ENCODE measurements around the gene SNX27. TPM values are rescaled to one million over a fixed set of nuclear protein-coding genes. Genes with fewer than 3 reads are reported as not detected.
"Not testable (repeated sequence)": the region's sequence is repeated elsewhere in the genome, so short reads cannot be mapped to it uniquely, and the experiment has no call there.

Gene SNX27
- total and polyA plus RNA-seq, 2 donors (not counting 3 experiments of a cell fraction or from before 2014, with no cell fraction given): 8.1 to 24.9 TPM

DNA sequence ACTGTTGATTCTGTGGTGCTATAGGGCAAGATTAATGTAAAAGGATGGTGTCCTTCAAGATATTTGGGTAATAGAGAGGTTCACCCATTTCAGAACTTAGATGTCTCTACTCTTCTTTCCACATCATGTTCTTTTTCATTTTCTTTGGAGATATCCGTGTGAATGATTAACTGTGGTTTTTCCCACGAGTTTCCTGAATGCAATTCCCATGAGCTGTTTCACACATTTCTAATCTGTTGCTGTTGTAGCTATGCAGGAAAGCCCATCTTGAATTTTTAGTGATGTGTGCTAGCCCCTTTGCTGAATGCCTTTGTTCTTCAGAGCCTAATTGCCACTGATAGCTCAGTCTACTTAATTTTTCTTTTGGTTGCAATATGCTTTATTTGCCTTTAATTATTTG, 27.6 kb downstream of the SNX27 start:
- H3K9ac ChIP-seq (replicated peaks; ENCODE audit: extremely low read depth, insufficient read depth, low read length): no peak overlapping the region
- dilution Hi-C loops (cut with MboI; ENCODE audit: extremely low pct_ligation_motif_present, low sequenced_read_pairs) (no loop called here), intact Hi-C loops (cut with micrococcal nuclease) (no loop called here)
- H3K79me2 ChIP-seq (ENCODE audit: control insufficient read depth, insufficient read depth, low read length): no peaks in the 10 kb centered on the region
- no peak overlapping the region for H3K4me3 ChIP-seq (replicated peaks in 1 of 3; ENCODE audit: insufficient read depth in 1 of 3, low read depth in 1 of 3, low read length in 3 of 3)
- FAIRE-seq (no peak), DNase-seq (ENCODE audit: low read depth, low spot score) (peak; percentile 21)
- no peaks in the 10 kb centered on the region for H3K27me3 ChIP-seq (ENCODE audit: control insufficient read depth in 2 of 2, insufficient read depth in 2 of 2, low read length in 2 of 2)
- BruUV-seq (replicated peaks): no TSS peak
- no peaks in the 10 kb centered on the region for H3K9me3 ChIP-seq (replicated peaks; ENCODE audit: control insufficient read depth, insufficient read depth, low read length)
- H3K4me1 ChIP-seq (ENCODE audit: control insufficient read depth, extremely low read depth, insufficient read depth, low read length): no peaks in the 10 kb centered on the region
- no peaks in the 10 kb centered on the region for H3K9me1 ChIP-seq (replicated peaks; ENCODE audit: control insufficient read depth, extremely low read depth, insufficient read depth, low read length)
- no peaks in the 10 kb centered on the region for H3K36me3 ChIP-seq (ENCODE audit: control insufficient read depth in 2 of 2, extremely low read depth in 1 of 2, insufficient read depth in 2 of 2, low read length in 2 of 2)
- H3K4me2 ChIP-seq (ENCODE audit: insufficient read depth, low read length): no peak overlapping the region
- no peak for TF ChIP-seq POLR2A (IDR thresholded peaks at IDR 0.05; ENCODE audit: low read depth, low read length)
- H3K27ac ChIP-seq (ENCODE audit: insufficient read depth, low read depth, low read length): no peak overlapping the region
- no peak overlapping the region for H2AFZ ChIP-seq (ENCODE audit: low read depth, low read length)
- ChIA-PET CTCF (interaction anchor here (0.8 to 1.2 kb wide), 3 partner anchors 11 to 95 kb away, joined by 3 to 4 read pairs (median 3); no protein-coding TSS in a partner anchor), POLR2A (no interaction called here)
- H4K20me1 ChIP-seq (replicated peaks; ENCODE audit: control insufficient read depth, extremely low read depth, insufficient read depth, low read length): no peaks in the 10 kb centered on the region

DNA sequence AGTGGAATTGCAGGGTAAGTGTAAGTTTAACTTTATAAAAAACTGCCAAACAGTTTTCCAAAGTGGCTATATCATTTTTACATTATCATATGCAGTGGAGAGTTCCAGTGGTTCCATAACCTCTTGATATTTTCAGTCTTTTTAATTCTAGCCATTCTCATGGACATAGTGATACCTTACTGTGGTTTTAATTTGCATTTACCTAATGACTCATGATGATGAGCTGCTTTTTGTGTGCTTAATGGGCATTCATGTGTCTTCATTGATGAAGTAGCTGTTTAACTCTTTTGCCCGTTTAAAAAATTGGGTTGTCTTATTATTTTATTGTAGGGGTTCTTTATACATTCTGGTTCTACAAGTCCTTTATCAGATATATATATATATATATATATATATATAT, 29.4 kb downstream of the SNX27 start:
- BruUV-seq (replicated peaks): no TSS peak
- no peaks in the 10 kb centered on the region for H3K9me1 ChIP-seq (replicated peaks; ENCODE audit: control insufficient read depth, extremely low read depth, insufficient read depth, low read length)
- H2AFZ ChIP-seq (ENCODE audit: low read depth, low read length): no peak overlapping the region
- intact Hi-C loops (cut with micrococcal nuclease): no loop called here
- H3K27ac ChIP-seq (ENCODE audit: insufficient read depth, low read depth, low read length): no peak overlapping the region
- TF ChIP-seq, protein P1, sequence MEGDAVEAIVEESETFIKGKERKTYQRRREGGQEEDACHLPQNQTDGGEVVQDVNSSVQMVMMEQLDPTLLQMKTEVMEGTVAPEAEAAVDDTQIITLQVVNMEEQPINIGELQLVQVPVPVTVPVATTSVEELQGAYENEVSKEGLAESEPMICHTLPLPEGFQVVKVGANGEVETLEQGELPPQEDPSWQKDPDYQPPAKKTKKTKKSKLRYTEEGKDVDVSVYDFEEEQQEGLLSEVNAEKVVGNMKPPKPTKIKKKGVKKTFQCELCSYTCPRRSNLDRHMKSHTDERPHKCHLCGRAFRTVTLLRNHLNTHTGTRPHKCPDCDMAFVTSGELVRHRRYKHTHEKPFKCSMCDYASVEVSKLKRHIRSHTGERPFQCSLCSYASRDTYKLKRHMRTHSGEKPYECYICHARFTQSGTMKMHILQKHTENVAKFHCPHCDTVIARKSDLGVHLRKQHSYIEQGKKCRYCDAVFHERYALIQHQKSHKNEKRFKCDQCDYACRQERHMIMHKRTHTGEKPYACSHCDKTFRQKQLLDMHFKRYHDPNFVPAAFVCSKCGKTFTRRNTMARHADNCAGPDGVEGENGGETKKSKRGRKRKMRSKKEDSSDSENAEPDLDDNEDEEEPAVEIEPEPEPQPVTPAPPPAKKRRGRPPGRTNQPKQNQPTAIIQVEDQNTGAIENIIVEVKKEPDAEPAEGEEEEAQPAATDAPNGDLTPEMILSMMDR (IDR thresholded peaks at IDR 0.05; ENCODE audit: extremely low read depth in 1 of 2, insufficient read depth in 1 of 2, low read depth in 1 of 2, low read length in 2 of 2): no peak
- no peak for TF ChIP-seq JUN (IDR thresholded peaks at IDR 0.05; ENCODE audit: borderline replicate concordance, insufficient read depth, insufficient read length, low read depth)
- no peak for TF ChIP-seq POLR2A (IDR thresholded peaks at IDR 0.05; ENCODE audit: low read depth, low read length)
- TF ChIP-seq FOS (IDR thresholded peaks at IDR 0.05; ENCODE audit: borderline replicate concordance, insufficient read depth, low read length): no peak
- no peak for TF ChIP-seq EZH2 (IDR thresholded peaks at IDR 0.05; ENCODE audit: borderline replicate concordance, low read depth, low read length, severe bottlenecking)
- no peak for TF ChIP-seq POLR2AphosphoS5 (IDR thresholded peaks at IDR 0.05; ENCODE audit: insufficient read depth, low read depth, low read length)
- H3K4me2 ChIP-seq (ENCODE audit: insufficient read depth, low read length): no peak overlapping the region
- H3K4me3 ChIP-seq (replicated peaks in 1 of 3; ENCODE audit: insufficient read depth in 1 of 3, low read depth in 1 of 3, low read length in 3 of 3): no peak overlapping the region
- H3K4me1 ChIP-seq (ENCODE audit: control insufficient read depth, extremely low read depth, insufficient read depth, low read length): no peaks in the 10 kb centered on the region
- FAIRE-seq (no peak), DNase-seq (ENCODE audit: low read depth, low spot score) (no peak)
- no peaks in the 10 kb centered on the region for H3K27me3 ChIP-seq (ENCODE audit: control insufficient read depth in 2 of 2, insufficient read depth in 2 of 2, low read length in 2 of 2)
- POLR2A ChIA-PET: interaction anchor here (0.7 kb wide), 1 partner anchor 21 kb away, joined by 4 read pairs; no protein-coding TSS in a partner anchor
- H3K9ac ChIP-seq (replicated peaks; ENCODE audit: extremely low read depth, insufficient read depth, low read length): no peak overlapping the region
- peaks cover 4% of the 10 kb centered on the region for H3K79me2 ChIP-seq (ENCODE audit: control insufficient read depth, insufficient read depth, low read length)
- H4K20me1 ChIP-seq (replicated peaks; ENCODE audit: control insufficient read depth, extremely low read depth, insufficient read depth, low read length): peaks cover 2% of the 10 kb centered on the region
- H3K36me3 ChIP-seq (ENCODE audit: control insufficient read depth in 2 of 2, extremely low read depth in 1 of 2, insufficient read depth in 2 of 2, low read length in 2 of 2): peaks cover 0 to 2% of the 10 kb centered on the region in 2 experiments
- dilution Hi-C loops (cut with MboI; ENCODE audit: extremely low pct_ligation_motif_present, low sequenced_read_pairs): no loop called here
- no peaks in the 10 kb centered on the region for H3K9me3 ChIP-seq (replicated peaks; ENCODE audit: control insufficient read depth, insufficient read depth, low read length)
- CTCF ChIA-PET: interaction anchor here (1.5 to 2.2 kb wide), 2 partner anchors 9 to 52 kb away, joined by 3 to 5 read pairs; no protein-coding TSS in a partner anchor

- intact Hi-C loops (cut with micrococcal nuclease); CTCF ChIA-PET; H3K9me3 ChIP-seq (replicated peaks; ENCODE audit: control insufficient read depth, insufficient read depth, low read length); H3K9ac ChIP-seq (replicated peaks; ENCODE audit: extremely low read depth, insufficient read depth, low read length); BruUV-seq (replicated peaks); DNase-seq (ENCODE audit: low read depth, low spot score); H3K36me3 ChIP-seq (ENCODE audit: control insufficient read depth in 2 of 2, extremely low read depth in 1 of 2, insufficient read depth in 2 of 2, low read length in 2 of 2); H3K27me3 ChIP-seq (ENCODE audit: control insufficient read depth in 2 of 2, insufficient read depth in 2 of 2, low read length in 2 of 2); H3K4me3 ChIP-seq (replicated peaks in 1 of 3; ENCODE audit: insufficient read depth in 1 of 3, low read depth in 1 of 3, low read length in 3 of 3); FAIRE-seq; H3K27ac ChIP-seq (ENCODE audit: insufficient read depth, low read depth, low read length); POLR2A ChIA-PET; H3K4me2 ChIP-seq (ENCODE audit: insufficient read depth, low read length); H3K4me1 ChIP-seq (ENCODE audit: control insufficient read depth, extremely low read depth, insufficient read depth, low read length); H4K20me1 ChIP-seq (replicated peaks; ENCODE audit: control insufficient read depth, extremely low read depth, insufficient read depth, low read length); H3K79me2 ChIP-seq (ENCODE audit: control insufficient read depth, insufficient read depth, low read length); dilution Hi-C loops (cut with MboI; ENCODE audit: extremely low pct_ligation_motif_present, low sequenced_read_pairs); H2AFZ ChIP-seq (ENCODE audit: low read depth, low read length); H3K9me1 ChIP-seq (replicated peaks; ENCODE audit: control insufficient read depth, extremely low read depth, insufficient read depth, low read length): not testable (repeated sequence)
Observed at GRCh38 chr1:151643085-151643484, 31.2 kb downstream of the SNX27 start.

Data from endothelial cell of umbilical vein (primary cell).